NCI-H82 (cell line): ENCODE measurements around the gene NOS1AP.
"Not testable (repeated sequence)": the region's sequence is repeated elsewhere in the genome, so short reads cannot be mapped to it uniquely, and the experiment has no call there.

Source experiments
- DNase-seq: peaks from one replicate; lab custom pipeline; 2025; lab: John Stamatoyannopoulos, UW

The NOS1AP gene

GRCh38 chr1:162195567-162195966, 126.1 kb downstream of the NOS1AP start:
- DNase-seq = no peak

- no peak for DNase-seq
These were observed 126.9 kb downstream of the NOS1AP start for GRCh38 chr1:162196387-162196786.

GRCh38 chr1:162197041-162197531, 127.6 kb downstream of the NOS1AP start:
- DNase-seq = no peak

GRCh38 chr1:162197615-162198421, 128.3 kb downstream of the NOS1AP start:
- peak; percentile 35 for DNase-seq

GRCh38 chr1:162200096-162200847, 130.8 kb downstream of the NOS1AP start:
- no peak for DNase-seq

GRCh38 chr1:162201062-162201461, 131.6 kb downstream of the NOS1AP start:
- DNase-seq = not testable (repeated sequence)

GRCh38 chr1:162204129-162204822, 134.8 kb downstream of the NOS1AP start:
- DNase-seq = no peak

- DNase-seq = no peak
These were observed 135.3 kb downstream of the NOS1AP start for GRCh38 chr1:162204823-162205155.

GRCh38 chr1:162206300-162206699, 136.8 kb downstream of the NOS1AP start:
- DNase-seq = no peak

- peak; percentile 61 for DNase-seq
These were observed 137.5 kb downstream of the NOS1AP start for GRCh38 chr1:162206749-162207635.

GRCh38 chr1:162207862-162208261, 138.4 kb downstream of the NOS1AP start:
- DNase-seq = peak; percentile 18

GRCh38 chr1:162210196-162210595, 140.7 kb downstream of the NOS1AP start:
- DNase-seq = peak; percentile 35

- DNase-seq = peak; percentile 39
These were observed 143.2 kb downstream of the NOS1AP start for GRCh38 chr1:162212713-162213112.

- peak; percentile 69 for DNase-seq
These were observed 143.9 kb downstream of the NOS1AP start for GRCh38 chr1:162213281-162213912.

- DNase-seq = no peak
These were observed 144.7 kb downstream of the NOS1AP start for GRCh38 chr1:162214202-162214601.

GRCh38 chr1:162215902-162216301, 146.4 kb downstream of the NOS1AP start:
- DNase-seq = no peak

GRCh38 chr1:162216604-162217003, 147.1 kb downstream of the NOS1AP start:
- DNase-seq = no peak

GRCh38 chr1:162217706-162218105, 148.2 kb downstream of the NOS1AP start:
- no peak for DNase-seq

- DNase-seq = no peak
These were observed 149.1 kb downstream of the NOS1AP start for GRCh38 chr1:162218546-162218945.

- no peak for DNase-seq
These were observed 149.5 kb downstream of the NOS1AP start for GRCh38 chr1:162218975-162219374.

- DNase-seq = peak; percentile 54
These were observed 150.0 kb downstream of the NOS1AP start for GRCh38 chr1:162219461-162219860.
